ENCODE results near the gene CCDC60.

DNA sequence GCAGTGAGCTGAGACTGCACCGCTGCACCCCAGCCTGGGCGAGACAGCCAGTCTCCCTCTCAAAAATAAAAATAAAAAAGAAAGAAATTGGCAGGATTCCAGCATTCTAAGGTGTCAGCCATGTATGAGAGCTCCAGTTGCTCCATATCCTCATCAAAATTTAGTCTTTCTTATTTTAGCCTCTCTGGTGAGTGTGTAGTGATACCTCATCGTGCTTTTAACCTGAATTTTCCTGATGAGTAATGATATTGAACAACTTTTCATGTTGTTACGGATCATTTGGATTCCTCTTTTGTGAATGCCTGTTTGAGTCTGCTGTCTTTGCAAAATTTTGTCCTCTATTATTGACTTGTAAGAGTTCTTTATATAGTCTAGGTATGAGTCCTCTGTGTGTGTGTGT, 28.5 kb downstream of the CCDC60 start:
- TF ChIP-seq FOSL1 (IDR thresholded peaks at IDR 0.05; ENCODE audit: low read depth) = no peak
- TF ChIP-seq POLR2A (IDR thresholded peaks at IDR 0.05; ENCODE audit: borderline replicate concordance, extremely low read depth, insufficient read depth, insufficient read length) = no peak

All from HCT116 (cell line).